NT2/D1 (cell line): ENCODE measurements around the gene PIR.

Experiments
- SUZ12 ChIP-seq: IDR thresholded peaks from 2 replicates; pipeline ENCODE4 v1.6.1; 2011; ENCODE audit not compliant: insufficient read length, insufficient read depth; ENCODE audit errors: extremely low read depth
- ZNF274 ChIP-seq: IDR thresholded peaks from 2 replicates; pipeline ENCODE4 v1.6.1; 2011; ENCODE audit warnings: mild to moderate bottlenecking, low read depth, low read length

DNA sequence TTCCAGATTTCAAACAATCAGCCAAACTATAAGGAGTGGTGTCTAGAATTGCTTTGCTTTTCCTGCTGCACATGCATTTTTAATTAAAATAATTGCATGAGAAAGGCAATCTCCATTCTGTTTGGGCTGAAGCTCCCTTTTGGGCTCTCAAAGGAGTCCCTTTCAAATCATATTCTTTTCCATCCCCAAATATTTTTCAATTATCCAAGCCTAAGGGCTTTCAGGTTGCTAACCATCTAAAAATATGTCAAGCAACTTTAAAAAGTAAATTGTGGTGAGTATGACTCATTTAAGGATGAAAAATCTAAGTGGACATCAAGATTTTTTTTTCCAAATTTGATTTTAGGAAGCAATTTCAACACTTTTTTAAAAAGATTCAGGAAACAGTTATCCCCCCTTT is 28.4 kb downstream of the PIR start:
- TF ChIP-seq ZNF274, result no peak
- TF ChIP-seq SUZ12, result no peak
